ENCODE results near the gene TCF12. TPM values are rescaled to one million over a fixed set of nuclear protein-coding genes. Genes with fewer than 3 reads are reported as not detected.

TCF12 gene
- total and polyA plus RNA-seq, 8 donors: 7.7 to 67.4 (median 27.3) TPM

- no peaks in the 10 kb centered on the region for H3K36me3 ChIP-seq
- H3K9me3 ChIP-seq: peaks cover 0 to 3% (median 0%) of the 10 kb centered on the region in 4 donors
- FAIRE-seq (no peak), DNase-seq (no peak), ATAC-seq (no peak)
- H3K4me1 ChIP-seq: no peaks in the 10 kb centered on the region
- H3K4me3 ChIP-seq: no peak overlapping the region
- intact Hi-C loops (cut with DNase I): no loop called here
- 96 to 99% methylated on average over 4 of the region's 4 CpGs for WGBS, 2 donors
- no peaks in the 10 kb centered on the region for H3K27me3 ChIP-seq
- TF ChIP-seq CTCF (IDR thresholded peaks at IDR 0.05): no peak
- H3K27ac ChIP-seq: no peak overlapping the region
Observed at GRCh38 chr15:57290826-57291225, 372.4 kb downstream of the TCF12 start.

DNA sequence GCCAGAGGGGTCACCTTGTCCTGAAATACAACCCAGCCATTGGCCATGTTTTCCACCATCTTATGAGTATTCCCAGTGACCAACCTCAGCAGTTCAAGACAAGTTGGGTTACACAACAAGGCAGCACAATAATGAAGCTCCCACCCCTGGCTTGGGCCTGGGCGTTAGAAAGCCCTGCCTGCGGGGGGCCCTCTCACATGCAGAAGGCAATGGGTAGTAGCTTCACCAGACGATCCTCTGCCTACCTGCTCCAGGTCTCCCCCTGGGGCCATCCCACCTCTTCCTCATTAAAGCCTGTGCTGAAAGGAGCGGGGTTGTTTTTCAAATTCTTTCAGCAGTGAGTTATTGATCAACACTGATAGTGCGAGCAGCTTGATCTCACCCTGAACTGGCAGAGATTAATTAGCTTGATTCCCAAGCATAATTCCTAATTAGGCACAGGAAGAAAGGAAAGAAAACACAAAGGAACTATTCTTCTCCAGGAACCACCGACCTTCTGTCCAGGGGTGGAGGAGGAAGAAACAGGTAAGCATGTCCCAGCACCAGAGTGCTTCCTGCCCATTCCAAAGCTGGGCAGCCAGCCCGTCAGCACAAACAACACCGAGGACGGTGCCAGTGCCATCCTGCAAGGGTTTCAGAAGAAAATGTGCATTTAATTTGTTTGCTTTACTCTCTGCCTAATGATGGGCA lies 378.2 kb downstream of the TCF12 start:
- intact Hi-C loops (cut with DNase I): no loop called here
- no peak for TF ChIP-seq CTCF (IDR thresholded peaks at IDR 0.05)
- H3K27ac ChIP-seq: peak overlapping the region in 2 of 4 donors; percentile 33 to 57
- ATAC-seq (peak; percentile 43 to 81 (median 76)), DNase-seq (no peak), FAIRE-seq (no peak)
- H3K4me3 ChIP-seq: no peak overlapping the region
- H3K36me3 ChIP-seq: no peaks in the 10 kb centered on the region
- 29 to 40% methylated on average over 9 of the region's 9 CpGs for WGBS, 2 donors
- H3K27me3 ChIP-seq: no peaks in the 10 kb centered on the region
- no peaks in the 10 kb centered on the region for H3K4me1 ChIP-seq
- peaks cover 0 to 3% (median 0%) of the 10 kb centered on the region in 4 donors for H3K9me3 ChIP-seq

- FAIRE-seq: no peak
- 63 to 70% methylated on average over 3 of the region's 3 CpGs for WGBS, 2 donors
- no peak for TF ChIP-seq CTCF (IDR thresholded peaks at IDR 0.05)
- Histone ChIP-seq H3K27ac (peak overlapping the region in 2 of 4 donors; percentile 33 to 57), H3K4me3 (no peak overlapping the region), H3K27me3 (no peaks in the 10 kb centered on the region), H3K36me3 (no peaks in the 10 kb centered on the region), H3K4me1 (no peaks in the 10 kb centered on the region), H3K9me3 (peaks cover 0 to 3% (median 0%) of the 10 kb centered on the region in 4 donors)
- ATAC-seq: peak in 3 of 4 donors; percentile 27 to 45 (median 32)
- no peak for DNase-seq
- intact Hi-C loops (cut with DNase I): no loop called here
Observed at GRCh38 chr15:57297163-57297593, 378.7 kb downstream of the TCF12 start.

- peaks cover 0 to 3% (median 0%) of the 10 kb centered on the region in 4 donors for H3K9me3 ChIP-seq
- intact Hi-C loops (cut with DNase I): no loop called here
- 77 to 79% methylated on average over 6 of the region's 6 CpGs for WGBS, 2 donors
- TF ChIP-seq CTCF (IDR thresholded peaks at IDR 0.05): no peak
- FAIRE-seq (no peak), ATAC-seq (no peak), DNase-seq (no peak)
- H3K36me3 ChIP-seq: no peaks in the 10 kb centered on the region
- H3K27me3 ChIP-seq: no peaks in the 10 kb centered on the region
- peak overlapping the region in 2 of 4 donors; percentile 33 to 57 for H3K27ac ChIP-seq
- no peak overlapping the region for H3K4me3 ChIP-seq
- no peaks in the 10 kb centered on the region for H3K4me1 ChIP-seq
Observed at GRCh38 chr15:57297630-57298029, 379.2 kb downstream of the TCF12 start.

DNA sequence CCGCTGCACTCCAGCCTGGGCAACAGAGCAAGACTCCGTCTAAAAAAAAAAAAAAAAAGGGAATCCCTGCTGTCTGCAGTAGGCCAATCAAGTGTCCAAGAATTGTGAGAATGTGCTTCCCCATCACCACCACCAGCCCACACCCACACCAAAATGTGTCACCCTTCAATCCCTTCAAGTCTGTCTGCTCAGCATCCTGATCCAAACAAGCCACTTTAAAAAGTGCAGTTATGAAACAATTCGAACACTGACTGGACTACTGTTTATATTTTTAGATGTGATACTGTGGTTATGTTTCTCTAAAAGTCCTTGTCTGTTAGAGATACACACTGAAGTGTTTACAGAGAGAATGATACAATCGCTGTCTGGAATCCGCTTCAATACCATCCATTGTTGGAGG lies 379.8 kb downstream of the TCF12 start:
- no peak overlapping the region for H3K27ac ChIP-seq
- no peak for TF ChIP-seq CTCF (IDR thresholded peaks at IDR 0.05)
- no peak for DNase-seq
- no peaks in the 10 kb centered on the region for H3K27me3 ChIP-seq
- ATAC-seq: no peak
- no peaks in the 10 kb centered on the region for H3K36me3 ChIP-seq
- WGBS, 2 donors: 74 to 81% methylated on average over 5 of the region's 5 CpGs
- FAIRE-seq: no peak
- intact Hi-C loops (cut with DNase I): no loop called here
- H3K9me3 ChIP-seq: peaks cover 0 to 3% (median 0%) of the 10 kb centered on the region in 4 donors
- H3K4me1 ChIP-seq: no peaks in the 10 kb centered on the region
- H3K4me3 ChIP-seq: no peak overlapping the region

All from pancreas (tissue), 10 donors.